NCI-H1092 treated with DMSO at 0.1 percent for 48 hours (cell line): ENCODE measurements around the gene CEACAM4.
"Not testable (repeated sequence)": the region's sequence is repeated elsewhere in the genome, so short reads cannot be mapped to it uniquely, and the experiment has no call there.

Source experiments
- DNase-seq: peaks from one replicate; lab custom pipeline; 2025; lab: John Stamatoyannopoulos, UW

The CEACAM4 gene

GRCh38 chr19:41626877-41627276 is at the start of gene CEACAM4:
TSS of gene CEACAM4 (minus strand) at chr19:41627074. CDS start at chr19:41626963, 111 bp downstream.
- no peak for DNase-seq

GRCh38 chr19:41671486-41671885 is 44.6 kb upstream of the CEACAM4 start:
- DNase-seq = no peak

GRCh38 chr19:41670755-41671154 is 43.9 kb upstream of the CEACAM4 start:
- no peak for DNase-seq

GRCh38 chr19:41668315-41668714 is 41.4 kb upstream of the CEACAM4 start:
- DNase-seq = no peak

- no peak for DNase-seq
Observed at GRCh38 chr19:41666075-41666474, 39.2 kb upstream of the CEACAM4 start.

- DNase-seq = no peak
Observed at GRCh38 chr19:41657157-41657556, 30.3 kb upstream of the CEACAM4 start.

- DNase-seq = not testable (repeated sequence)
Observed at GRCh38 chr19:41656756-41657155, 29.9 kb upstream of the CEACAM4 start.

- no peak for DNase-seq
Observed at GRCh38 chr19:41652250-41652649, 25.4 kb upstream of the CEACAM4 start.

GRCh38 chr19:41649827-41650226 is 23.0 kb upstream of the CEACAM4 start:
- no peak for DNase-seq

- no peak for DNase-seq
Observed at GRCh38 chr19:41646589-41647204, 19.8 kb upstream of the CEACAM4 start.

GRCh38 chr19:41641879-41642485 is 15.1 kb upstream of the CEACAM4 start:
- DNase-seq = peak; percentile 60

- DNase-seq = no peak
Observed at GRCh38 chr19:41638641-41639081, 11.8 kb upstream of the CEACAM4 start.

- DNase-seq = no peak
Observed at GRCh38 chr19:41637484-41637883, 10.6 kb upstream of the CEACAM4 start.

- DNase-seq = no peak
Observed at GRCh38 chr19:41627966-41628675, 1.2 kb upstream of the CEACAM4 start.

GRCh38 chr19:41626278-41626677 is 596 bp downstream of the CEACAM4 start:
- DNase-seq = no peak

- DNase-seq = no peak
Observed at GRCh38 chr19:41624937-41625336, 1.9 kb downstream of the CEACAM4 start.

GRCh38 chr19:41624515-41624914 is 2.4 kb downstream of the CEACAM4 start:
- no peak for DNase-seq

GRCh38 chr19:41623360-41623759 is 3.5 kb downstream of the CEACAM4 start:
- DNase-seq = no peak

- DNase-seq = no peak
Observed at GRCh38 chr19:41621654-41622053, 5.2 kb downstream of the CEACAM4 start.

- no peak for DNase-seq
Observed at GRCh38 chr19:41621226-41621625, 5.6 kb downstream of the CEACAM4 start.

GRCh38 chr19:41620171-41620570 is 6.7 kb downstream of the CEACAM4 start:
- DNase-seq = no peak

GRCh38 chr19:41619018-41619556 is 7.8 kb downstream of the CEACAM4 start:
- DNase-seq = no peak
